ENCODE data around the gene TPRX2. TPM values are rescaled to one million over a fixed set of nuclear protein-coding genes. Genes with fewer than 3 reads are reported as not detected.

Gene TPRX2
- total and polyA plus RNA-seq, 2 of the 8 experiments (the other 6 are each of a cell fraction or from before 2014, with no cell fraction given), result not detected

- Histone ChIP-seq H4K91ac (replicated peaks; ENCODE audit: insufficient read length, low read length) (no peak overlapping the region), H2BK12ac (ENCODE audit: low read depth, low read length) (no peak overlapping the region), H3K4me3 (ENCODE audit: extremely low read depth in 1 of 4, insufficient read depth in 2 of 4, low read depth in 3 of 4, low read length in 4 of 4) (no peak overlapping the region), H3K23me2 (ENCODE audit: low read depth, low read length) (no peaks in the 10 kb centered on the region), H2BK5ac (ENCODE audit: low read depth, low read length) (no peak overlapping the region), H3K14ac (ENCODE audit: insufficient read length) (no peak overlapping the region), H3K4ac (replicated peaks; ENCODE audit: insufficient read length, low read depth, low read length) (no peak overlapping the region), H3K4me1 (replicated peaks in 1 of 4; ENCODE audit: control insufficient read depth in 3 of 4, insufficient read depth in 4 of 4, low read length in 3 of 4) (no peaks in the 10 kb centered on the region), H4K8ac (ENCODE audit: extremely low read depth, insufficient read depth, low read length) (no peak overlapping the region), H2AFZ (ENCODE audit: low read length) (no peak overlapping the region), H3K9ac (replicated peaks in 1 of 4; ENCODE audit: extremely low read depth in 1 of 4, low read depth in 3 of 4, low read length in 3 of 4) (no peak overlapping the region; a peak in 1 of 7 replicates), H2AK5ac (ENCODE audit: low read depth, low read length) (no peak overlapping the region), H3K4me2 (ENCODE audit: insufficient read depth in 1 of 2, low read depth in 2 of 2, low read length in 2 of 2) (no peak overlapping the region), H3K18ac (ENCODE audit: extremely low read depth, low read length) (no peak overlapping the region), H3K36me3 (ENCODE audit: control insufficient read depth in 2 of 4, insufficient read depth in 4 of 4, low read length in 3 of 4) (no peaks in the 10 kb centered on the region), H3K27me3 (replicated peaks in 1 of 4; ENCODE audit: control insufficient read depth in 3 of 4, extremely low read depth in 1 of 4, insufficient read depth in 3 of 4, low read length in 3 of 4) (no peaks in the 10 kb centered on the region), H3K79me2 (ENCODE audit: control insufficient read depth in 1 of 2, insufficient read depth in 2 of 2, low read length in 2 of 2) (no peaks in the 10 kb centered on the region), H4K20me1 (replicated peaks in 1 of 2; ENCODE audit: control insufficient read depth in 1 of 2, insufficient read depth in 2 of 2, low read length in 2 of 2) (no peaks in the 10 kb centered on the region), H3K23ac (ENCODE audit: insufficient read length) (no peak overlapping the region), H3K79me1 (ENCODE audit: low read depth, low read length) (no peaks in the 10 kb centered on the region), H2BK120ac (replicated peaks; ENCODE audit: low read depth, low read length) (no peak overlapping the region), H2BK20ac (ENCODE audit: low read length) (no peak overlapping the region), H3K9me3 (ENCODE audit: insufficient read depth in 2 of 2, low read depth in 1 of 2, low read length in 1 of 2) (no peaks in the 10 kb centered on the region), H3K27ac (ENCODE audit: low read depth, low read length) (no peak overlapping the region), H3K56ac (replicated peaks; ENCODE audit: insufficient read length, low read depth, low read length) (no peak overlapping the region), H2BK15ac (ENCODE audit: low read length) (no peak overlapping the region), H4K5ac (ENCODE audit: insufficient read length, low read depth, low read length) (no peak overlapping the region)
- TF ChIP-seq E2F6 (IDR thresholded peaks at IDR 0.05) (no peak), GABPA (IDR thresholded peaks at IDR 0.05; ENCODE audit: borderline replicate concordance, insufficient read depth, low read length) (no peak), RXRA (IDR thresholded peaks at IDR 0.05; ENCODE audit: insufficient read depth, low read depth, low read length) (no peak), GTF2F1 (IDR thresholded peaks at IDR 0.05; ENCODE audit: borderline replicate concordance, low read depth, low read length) (no peak), CEBPB (IDR thresholded peaks at IDR 0.05; ENCODE audit: low read depth, low read length) (no peak), EGR1 (IDR thresholded peaks at IDR 0.05; ENCODE audit: borderline replicate concordance, low read depth, low read length) (no peak), HDAC6 (IDR thresholded peaks at IDR 0.05; ENCODE audit: low read depth, low read length) (no peak), SAP30 (IDR thresholded peaks at IDR 0.05; ENCODE audit: insufficient read depth, insufficient replicate concordance, low read length) (no peak), CTCF (IDR thresholded peaks at IDR 0.05; ENCODE audit: control extremely low read depth in 1 of 3, insufficient read depth in 1 of 3, low read depth in 1 of 3, low read length in 3 of 3) (no peak)
- CTCF ChIA-PET (ENCODE audit: partially characterized antibody), result interaction anchor here (0.6 kb wide), 1 partner anchor 596 kb away, joined by 3 read pairs; no protein-coding TSS in a partner anchor
- POLR2A ChIA-PET (ENCODE audit: partially characterized antibody), result no interaction called here
- DNase-seq (ENCODE audit: low read depth in 1 of 2, low spot score in 2 of 2), result no peak
- WGBS, 2 experiments (ENCODE audit: extremely low coverage in 1 of 2, insufficient coverage in 1 of 2, insufficient read length in 1 of 2, insufficient replicate concordance in 2 of 2, low coverage in 1 of 2, low lambda C conversion rate in 2 of 2, missing lambda C conversion rate in 1 of 2), result 90% methylated on average over 3 of the region's 3 CpGs; no CpG with 5 or more reads in 1 of the 2 experiments
- FAIRE-seq, result no peak
These were observed 23.9 kb downstream of the TPRX2 start for GRCh38 chr19:47882890-47883289.

Data from H1 (cell line).